Tibial nerve (tissue), 4 donors: ENCODE results near the gene KIF1A.
"Not testable (repeated sequence)": the region's sequence is repeated elsewhere in the genome, so short reads cannot be mapped to it uniquely, and the experiment has no call there.

Source experiments
- CTCF ChIP-seq, 5 experiments: fragments of 200-600 bp in 3 of 5; fragments of 450-650 bp in 2 of 5; sonication (generic) in 3 of 5; IDR thresholded peaks; one replicate each; pipeline ENCODE4 v1.5.1; 2016 to 2019; ENCODE audit warnings: antibody characterized with exemption in 5 of 5, mild to moderate bottlenecking in 3 of 5, moderate library complexity in 2 of 5
- EP300 ChIP-seq, 2 donors: sonication (generic); formaldehyde crosslinking; IDR thresholded peaks; one replicate each; pipeline ENCODE4 v1.6.1; 2017; ENCODE audit warnings: antibody characterized with exemption in 2 of 2, mild to moderate bottlenecking in 1 of 2
- POLR2A ChIP-seq, 2 donors: fragments of 450-650 bp; IDR thresholded peaks; one replicate each; pipeline ENCODE4 v1.6.1; 2017; ENCODE audit warnings: antibody characterized with exemption in 2 of 2, mild to moderate bottlenecking in 2 of 2, moderate library complexity in 2 of 2

DNA sequence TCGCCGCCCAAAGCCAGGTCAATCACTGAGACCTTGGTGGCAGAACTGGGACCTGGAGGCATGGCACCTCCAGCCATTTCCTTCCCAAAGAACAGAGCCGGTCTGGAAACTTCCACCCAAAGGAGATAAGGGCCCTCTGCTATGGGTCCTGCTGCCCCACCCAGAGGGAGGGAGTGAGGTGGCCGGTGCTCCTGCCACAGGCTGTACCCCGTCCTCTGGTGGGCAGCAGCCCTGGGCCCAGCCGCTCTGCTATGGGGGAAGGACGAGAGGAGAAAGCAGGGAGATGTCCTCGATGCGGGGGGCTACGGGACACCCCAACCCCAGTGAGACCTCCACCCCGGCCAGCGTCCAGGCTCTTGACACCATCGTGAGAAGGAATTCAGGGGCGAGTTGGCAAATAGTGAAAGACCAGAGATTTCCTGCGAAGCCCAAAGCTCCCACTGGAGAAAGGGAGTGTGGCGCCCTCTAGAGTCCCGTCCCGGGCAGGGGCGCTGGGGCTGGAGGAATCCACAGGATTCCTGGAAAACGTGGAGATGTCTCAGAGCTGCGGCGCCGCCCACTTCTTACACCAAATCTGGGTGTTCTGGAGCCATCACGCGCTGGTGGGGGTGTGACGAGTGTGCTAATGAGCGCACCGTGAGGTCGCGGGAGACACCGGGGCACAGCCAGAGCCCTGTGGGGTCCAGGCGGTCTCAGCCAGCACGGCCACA lies 121.0 kb downstream of the KIF1A start:
- not testable (repeated sequence) for TF ChIP-seq POLR2A, CTCF, EP300 (IDR thresholded peaks at IDR 0.05)
